GM18505 (cell line): ENCODE data around the gene VTI1A.

Experiments
- ATAC-seq: cut with Tn5 transposase; IDR thresholded peaks from one replicate; pipeline ENCODE4 v1.9.1; 2021; ENCODE audit not compliant: unreplicated experiment
- POLR2A ChIP-seq: IDR thresholded peaks from 4 replicates; pipeline ENCODE4 v1.6.1; 2011; ENCODE audit warnings: borderline replicate concordance; ENCODE audit not compliant: insufficient read depth, insufficient read length; ENCODE audit errors: extremely low read depth

VTI1A gene

GRCh38 chr10:112739592-112740353, 292.8 kb downstream of the VTI1A start:
- TF ChIP-seq POLR2A = no peak
- ATAC-seq = no peak

- no peak for ATAC-seq
- no peak for TF ChIP-seq POLR2A
Observed at GRCh38 chr10:112741830-112742402, 294.9 kb downstream of the VTI1A start.

- TF ChIP-seq POLR2A = no peak
Observed at GRCh38 chr10:112744181-112745096, 297.4 kb downstream of the VTI1A start.

GRCh38 chr10:112746329-112746728, 299.3 kb downstream of the VTI1A start:
- no peak for TF ChIP-seq POLR2A
- ATAC-seq = no peak

More at GRCh38 chr10:112744181-112745096, 297.4 kb downstream of the VTI1A start:
- ATAC-seq = no peak

GRCh38 chr10:112750427-112751167, 303.6 kb downstream of the VTI1A start:
- TF ChIP-seq POLR2A = no peak
- no peak for ATAC-seq

GRCh38 chr10:112751651-112752050, 304.6 kb downstream of the VTI1A start:
- no peak for TF ChIP-seq POLR2A
- ATAC-seq = no peak

GRCh38 chr10:112752288-112752687, 305.3 kb downstream of the VTI1A start:
- no peak for ATAC-seq
- TF ChIP-seq POLR2A = no peak

- no peak for ATAC-seq
- no peak for TF ChIP-seq POLR2A
Observed at GRCh38 chr10:112753961-112754411, 307.0 kb downstream of the VTI1A start.

GRCh38 chr10:112755446-112756234, 308.6 kb downstream of the VTI1A start:
- ATAC-seq = no peak
- no peak for TF ChIP-seq POLR2A

- no peak for ATAC-seq
- no peak for TF ChIP-seq POLR2A
Observed at GRCh38 chr10:112756235-112756527, 309.2 kb downstream of the VTI1A start.

GRCh38 chr10:112758961-112759360, 311.9 kb downstream of the VTI1A start:
- no peak for ATAC-seq
- TF ChIP-seq POLR2A = no peak

- no peak for TF ChIP-seq POLR2A
- no peak for ATAC-seq
Observed at GRCh38 chr10:112759496-112759895, 312.5 kb downstream of the VTI1A start.
